ENCODE data around the gene FBXW2.
A peak's percentile ranks its signal among the peaks of the same experiment; 100 is the strongest.

FBXW2 gene

DNA sequence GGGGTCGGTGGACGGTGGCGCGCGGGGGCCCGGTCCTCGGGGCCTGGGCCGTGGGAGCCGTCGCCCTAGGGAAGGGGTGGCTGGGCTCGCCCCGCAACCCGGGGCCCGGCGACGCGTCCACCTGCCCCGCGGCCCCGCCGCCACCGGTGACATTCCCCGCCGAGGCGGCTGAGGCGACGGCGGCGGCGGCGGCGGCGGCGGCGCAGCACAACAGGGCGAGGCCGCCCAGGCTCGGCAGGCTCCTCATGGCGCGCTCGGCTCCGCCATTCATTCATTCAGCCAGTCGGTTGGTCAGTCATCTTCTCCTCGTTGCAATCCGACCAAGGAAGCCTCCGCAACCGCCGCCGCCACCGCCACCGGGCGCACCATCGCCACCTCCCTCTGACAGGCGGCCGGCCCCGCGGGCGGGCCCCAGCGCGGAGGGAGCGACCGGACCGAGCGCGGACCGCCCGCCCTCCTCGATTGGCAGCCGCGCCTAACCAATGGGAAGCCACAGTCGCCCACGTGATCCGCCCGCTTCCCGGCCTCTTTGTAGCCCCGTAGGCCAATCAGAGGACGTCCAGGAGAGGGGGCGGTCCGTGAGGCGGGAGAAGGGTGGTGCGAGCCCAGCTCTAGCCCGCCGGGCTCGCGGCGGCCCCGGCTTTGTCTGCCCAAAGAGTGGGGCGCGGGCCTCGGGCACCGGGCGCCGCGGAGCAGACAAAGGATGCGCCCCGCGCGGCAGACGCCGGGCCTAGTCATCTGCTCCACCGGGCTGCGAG lies 78.9 kb downstream of the FBXW2 start, which contains the start of gene MEGF9:
TSS of gene MEGF9 (minus strand) at position 383 of the 758 bp plus-strand sequence. CDS start at position 271, 112 bp downstream.
- Histone ChIP-seq H3K79me2 (ENCODE audit: insufficient read depth, low read length) (peaks cover 40% of the 10 kb centered on the region), H3K4me1 (ENCODE audit: insufficient read depth, low read length, poor library complexity, severe bottlenecking) (peaks cover 44% of the 10 kb centered on the region), H3K36me3 (ENCODE audit: insufficient read depth, low read length) (no peaks in the 10 kb centered on the region), H2AFZ (ENCODE audit: low read length) (peak within 1 kb of the TSS; percentile 93), H3K4me3 (ENCODE audit: low read length, poor library complexity, severe bottlenecking) (peak within 1 kb of the TSS; percentile 88), H3K9ac (ENCODE audit: low read depth, low read length, poor library complexity, severe bottlenecking) (peak within 1 kb of the TSS; percentile 81), H3K9me3 (ENCODE audit: insufficient read depth, low read depth, low read length) (no peaks in the 10 kb centered on the region), H3K27me3 (ENCODE audit: insufficient read depth, low read length, poor library complexity, severe bottlenecking) (no peaks in the 10 kb centered on the region), H3F3A (ENCODE audit: low read depth) (no peaks in the 10 kb centered on the region), H4K20me1 (ENCODE audit: insufficient read depth, low read length, poor library complexity, severe bottlenecking) (peaks cover 7% of the 10 kb centered on the region), H3K9me2 (replicated peaks; ENCODE audit: low read depth, low read length) (no peaks in the 10 kb centered on the region), H3K4me2 (ENCODE audit: low read depth, low read length, poor library complexity, severe bottlenecking) (peak within 1 kb of the TSS; percentile 85)
- TF ChIP-seq, protein P1, sequence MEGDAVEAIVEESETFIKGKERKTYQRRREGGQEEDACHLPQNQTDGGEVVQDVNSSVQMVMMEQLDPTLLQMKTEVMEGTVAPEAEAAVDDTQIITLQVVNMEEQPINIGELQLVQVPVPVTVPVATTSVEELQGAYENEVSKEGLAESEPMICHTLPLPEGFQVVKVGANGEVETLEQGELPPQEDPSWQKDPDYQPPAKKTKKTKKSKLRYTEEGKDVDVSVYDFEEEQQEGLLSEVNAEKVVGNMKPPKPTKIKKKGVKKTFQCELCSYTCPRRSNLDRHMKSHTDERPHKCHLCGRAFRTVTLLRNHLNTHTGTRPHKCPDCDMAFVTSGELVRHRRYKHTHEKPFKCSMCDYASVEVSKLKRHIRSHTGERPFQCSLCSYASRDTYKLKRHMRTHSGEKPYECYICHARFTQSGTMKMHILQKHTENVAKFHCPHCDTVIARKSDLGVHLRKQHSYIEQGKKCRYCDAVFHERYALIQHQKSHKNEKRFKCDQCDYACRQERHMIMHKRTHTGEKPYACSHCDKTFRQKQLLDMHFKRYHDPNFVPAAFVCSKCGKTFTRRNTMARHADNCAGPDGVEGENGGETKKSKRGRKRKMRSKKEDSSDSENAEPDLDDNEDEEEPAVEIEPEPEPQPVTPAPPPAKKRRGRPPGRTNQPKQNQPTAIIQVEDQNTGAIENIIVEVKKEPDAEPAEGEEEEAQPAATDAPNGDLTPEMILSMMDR (conservative IDR thresholded peaks at IDR 0.05; ENCODE audit: low read length): no peak
- no peak for TF ChIP-seq EZH2phosphoT487 (IDR thresholded peaks at IDR 0.05; ENCODE audit: borderline replicate concordance)

GRCh38 chr9:120713257-120714087 lies 79.7 kb downstream of the FBXW2 start:
- Histone ChIP-seq H3K4me1 (ENCODE audit: insufficient read depth, low read length, poor library complexity, severe bottlenecking) (peaks cover 48% of the 10 kb centered on the region), H3K9me2 (replicated peaks; ENCODE audit: low read depth, low read length) (no peaks in the 10 kb centered on the region), H3K4me2 (ENCODE audit: low read depth, low read length, poor library complexity, severe bottlenecking) (peak overlapping the region; percentile 85), H3K79me2 (ENCODE audit: insufficient read depth, low read length) (peaks cover 46% of the 10 kb centered on the region), H3K9me3 (ENCODE audit: insufficient read depth, low read depth, low read length) (no peaks in the 10 kb centered on the region), H4K20me1 (ENCODE audit: insufficient read depth, low read length, poor library complexity, severe bottlenecking) (peaks cover 7% of the 10 kb centered on the region), H3K36me3 (ENCODE audit: insufficient read depth, low read length) (no peaks in the 10 kb centered on the region), H3F3A (ENCODE audit: low read depth) (no peaks in the 10 kb centered on the region), H2AFZ (ENCODE audit: low read length) (peak overlapping the region; percentile 70; the same call in 1 of the 2 replicates), H3K9ac (ENCODE audit: low read depth, low read length, poor library complexity, severe bottlenecking) (peak overlapping the region; percentile 81), H3K27me3 (ENCODE audit: insufficient read depth, low read length, poor library complexity, severe bottlenecking) (no peaks in the 10 kb centered on the region), H3K4me3 (ENCODE audit: low read length, poor library complexity, severe bottlenecking) (peak overlapping the region; percentile 88)
- no peak for TF ChIP-seq EZH2phosphoT487 (IDR thresholded peaks at IDR 0.05; ENCODE audit: borderline replicate concordance)
- TF ChIP-seq, protein P1 (conservative IDR thresholded peaks at IDR 0.05; ENCODE audit: low read length): no peak

GRCh38 chr9:120712539-120713031 lies 80.6 kb downstream of the FBXW2 start:
- Histone ChIP-seq H2AFZ (ENCODE audit: low read length) (no peak overlapping the region), H3K9me2 (replicated peaks; ENCODE audit: low read depth, low read length) (no peaks in the 10 kb centered on the region), H3K4me1 (ENCODE audit: insufficient read depth, low read length, poor library complexity, severe bottlenecking) (peaks cover 48% of the 10 kb centered on the region), H3K79me2 (ENCODE audit: insufficient read depth, low read length) (peaks cover 46% of the 10 kb centered on the region), H3F3A (ENCODE audit: low read depth) (no peaks in the 10 kb centered on the region), H3K9ac (ENCODE audit: low read depth, low read length, poor library complexity, severe bottlenecking) (peak overlapping the region; percentile 81), H3K36me3 (ENCODE audit: insufficient read depth, low read length) (no peaks in the 10 kb centered on the region), H3K9me3 (ENCODE audit: insufficient read depth, low read depth, low read length) (no peaks in the 10 kb centered on the region), H3K4me2 (ENCODE audit: low read depth, low read length, poor library complexity, severe bottlenecking) (peak overlapping the region; percentile 85), H3K27me3 (ENCODE audit: insufficient read depth, low read length, poor library complexity, severe bottlenecking) (no peaks in the 10 kb centered on the region), H4K20me1 (ENCODE audit: insufficient read depth, low read length, poor library complexity, severe bottlenecking) (peaks cover 7% of the 10 kb centered on the region), H3K4me3 (ENCODE audit: low read length, poor library complexity, severe bottlenecking) (peak overlapping the region; percentile 88)
- no peak for TF ChIP-seq EZH2phosphoT487 (IDR thresholded peaks at IDR 0.05; ENCODE audit: borderline replicate concordance)
- TF ChIP-seq, protein P1 (conservative IDR thresholded peaks at IDR 0.05; ENCODE audit: low read length): no peak

All from Loucy (cell line).